Calu3 (cell line): ENCODE data around the gene DGAT2. TPM values are rescaled to one million over a fixed set of nuclear protein-coding genes. Genes with fewer than 3 reads are reported as not detected.
A peak's percentile ranks its signal among the peaks of the same experiment; 100 is the strongest.

Experiments
- Bru-seq: library from RNA; stranded (reverse); fragments of 400-500 nt; gene quantifications from one replicate; lab custom pipeline; 2021; lab: Mats Ljungman, UMichigan
- BruChase-seq, 2 experiments: library from RNA; stranded (reverse); fragments of 400-500 nt; gene quantifications; one replicate each; lab custom pipeline; 2021; lab: Mats Ljungman, UMichigan
- BruUV-seq: library from RNA; stranded (reverse); fragments of 400-500 nt; replicated peaks from 2 replicates; lab custom pipeline; 2021; lab: Mats Ljungman, UMichigan
- CTCF ChIA-PET: fragments of 300-600 bp; sonication (Branson Sonifier 250); formaldehyde crosslinking; loops from one replicate; lab custom pipeline; 2022; ENCODE audit warnings: antibody characterized with exemption; lab: Charles Lee
- DNase-seq: peaks from one replicate; pipeline ENCODE4 v3.0.0; 2022
- H3K27ac Mint-ChIP-seq: one replicate; pipeline ENCODE4 v1.8.0; 2022; ENCODE audit warnings: mixed read lengths; ENCODE audit not compliant: unreplicated experiment
- H3K27me3 Mint-ChIP-seq: one replicate; pipeline ENCODE4 v1.8.0; 2022; ENCODE audit warnings: mixed read lengths; ENCODE audit not compliant: unreplicated experiment
- H3K36me3 Mint-ChIP-seq: one replicate; pipeline ENCODE4 v1.8.0; 2022; ENCODE audit warnings: mild to moderate bottlenecking, moderate library complexity, mixed read lengths; ENCODE audit not compliant: insufficient read depth, unreplicated experiment
- H3K4me1 Mint-ChIP-seq: one replicate; pipeline ENCODE4 v1.8.0; 2022; ENCODE audit warnings: mild to moderate bottlenecking, low read depth, mixed read lengths; ENCODE audit not compliant: unreplicated experiment
- H3K4me3 Mint-ChIP-seq: one replicate; pipeline ENCODE4 v1.8.0; 2022; ENCODE audit warnings: mild to moderate bottlenecking, low read depth, moderate library complexity, mixed read lengths; ENCODE audit not compliant: unreplicated experiment
- H3K9me3 Mint-ChIP-seq: one replicate; pipeline ENCODE4 v1.8.0; 2022; ENCODE audit warnings: low read depth, mixed read lengths; ENCODE audit not compliant: unreplicated experiment
- CTCF ChIP-seq: fragments of 200-600 bp; IDR thresholded peaks from one replicate; pipeline ENCODE4 v1.8.0; 2022; ENCODE audit warnings: antibody characterized with exemption; ENCODE audit not compliant: unreplicated experiment
- intact Hi-C: fragments of 100-400 bp; cut with micrococcal nuclease; formaldehyde crosslinking; loops from one replicate; pipeline ENCODE4 v1.10.0; 2022; ENCODE audit not compliant: unreplicated experiment
- long read RNA-seq: library from polyadenylated mRNA; stranded (forward); transcript quantifications from one replicate; pipeline ENCODE4 v2.0.0, GENCODE V29; 2022
- total RNA-seq: library from RNA; stranded (reverse); gene quantifications from 2 replicates; pipeline ENCODE4 v1.2.3, GENCODE V29; 2022

Gene DGAT2
- total RNA-seq = 3.9 and 7.5 TPM in 2 replicates
- Bru-seq, nascent RNA = percentile 35 among the genes with signal in this experiment
- BruChase-seq, experiment 1, labeled RNA remaining after a 6-hour chase = percentile 22 among the genes with signal in this experiment
- BruChase-seq, experiment 2, labeled RNA remaining after a 2-hour chase = percentile 20 among the genes with signal in this experiment
- long read RNA-seq, transcript DGAT2-201 (8 exons, 2,453 nt) = major isoform, 15 of 22 reads
- long read RNA-seq, partial matches to known transcripts = 5 of 22 reads
- long read RNA-seq, other reads (novel, unspliced or antisense) = 2 of 22 reads

GRCh38 chr11:75768112-75768908 lies at the start of gene DGAT2:
Gene DGAT2 (plus strand): TSS chr11:75768778. CDS start chr11:75768992, 214 bp downstream.
- DNase-seq = peak; percentile 72
- Mint-ChIP-seq H3K4me3 (peak within 1 kb of the TSS; percentile 75), H3K27me3 (peaks cover 19% of the 10 kb centered on the region), H3K9me3 (no peaks in the 10 kb centered on the region), H3K4me1 (peaks cover 20% of the 10 kb centered on the region), H3K27ac (peak within 1 kb of the TSS; percentile 72), H3K36me3 (peaks cover 7% of the 10 kb centered on the region)
- CTCF ChIA-PET = interaction anchor here (1.0 to 1.9 kb wide), 2 partner anchors 18 to 220 kb away, joined by 3 to 4 read pairs; no protein-coding TSS in a partner anchor
- intact Hi-C loops = no loop called here
- BruUV-seq = no TSS peak
- TF ChIP-seq CTCF = no peak

- no peak for TF ChIP-seq CTCF
- Mint-ChIP-seq H3K4me1 (peaks cover 11% of the 10 kb centered on the region), H3K4me3 (no peak overlapping the region), H3K36me3 (peaks cover 5% of the 10 kb centered on the region), H3K27ac (no peak overlapping the region), H3K27me3 (peaks cover 25% of the 10 kb centered on the region), H3K9me3 (no peaks in the 10 kb centered on the region)
- CTCF ChIA-PET = no interaction called here
- no TSS peak for BruUV-seq
- intact Hi-C loops = loop anchor here (5.0 kb wide), 1 partner anchor 83 kb away; no protein-coding TSS in a partner anchor
- DNase-seq = no peak
These were observed 49.0 kb upstream of the DGAT2 start for GRCh38 chr11:75719340-75720239.

- DNase-seq = no peak
- H3K27ac Mint-ChIP-seq = no peak overlapping the region
- H3K36me3 Mint-ChIP-seq = peaks cover 5% of the 10 kb centered on the region
- peaks cover 22% of the 10 kb centered on the region for H3K27me3 Mint-ChIP-seq
- H3K9me3 Mint-ChIP-seq = no peaks in the 10 kb centered on the region
- no peak for TF ChIP-seq CTCF
- BruUV-seq = no TSS peak
- peaks cover 11% of the 10 kb centered on the region for H3K4me1 Mint-ChIP-seq
- H3K4me3 Mint-ChIP-seq = no peak overlapping the region
- CTCF ChIA-PET = interaction anchor here (1.2 kb wide), 1 partner anchor 49 kb away, joined by 3 read pairs; no protein-coding TSS in a partner anchor
- intact Hi-C loops = loop anchor here (5.0 kb wide), 1 partner anchor 82 kb away; no protein-coding TSS in a partner anchor
These were observed 47.9 kb upstream of the DGAT2 start for GRCh38 chr11:75720639-75721038.
